ENCODE data around the gene ITLN2.

DNA sequence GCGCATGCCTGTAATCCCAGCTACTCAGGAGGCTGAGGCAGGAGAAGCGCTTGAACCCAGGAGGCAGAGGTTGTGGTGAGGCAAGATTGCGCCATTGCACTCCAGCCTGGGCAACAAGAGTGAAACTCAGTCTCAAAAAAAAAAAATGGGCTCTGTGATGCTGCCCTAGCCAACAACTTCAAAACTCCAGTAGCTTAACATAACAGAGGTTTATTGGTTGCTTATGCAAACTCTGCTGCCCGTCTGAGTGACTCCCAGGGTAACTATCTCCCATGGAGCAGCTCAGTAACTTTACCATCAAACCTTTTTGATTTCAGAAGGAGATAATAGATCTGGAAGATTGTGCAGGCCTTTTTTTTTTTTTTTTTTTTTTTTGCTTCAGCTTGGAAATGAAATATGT is 18.9 kb upstream of the ITLN2 start:
- TF ChIP-seq, protein P1, sequence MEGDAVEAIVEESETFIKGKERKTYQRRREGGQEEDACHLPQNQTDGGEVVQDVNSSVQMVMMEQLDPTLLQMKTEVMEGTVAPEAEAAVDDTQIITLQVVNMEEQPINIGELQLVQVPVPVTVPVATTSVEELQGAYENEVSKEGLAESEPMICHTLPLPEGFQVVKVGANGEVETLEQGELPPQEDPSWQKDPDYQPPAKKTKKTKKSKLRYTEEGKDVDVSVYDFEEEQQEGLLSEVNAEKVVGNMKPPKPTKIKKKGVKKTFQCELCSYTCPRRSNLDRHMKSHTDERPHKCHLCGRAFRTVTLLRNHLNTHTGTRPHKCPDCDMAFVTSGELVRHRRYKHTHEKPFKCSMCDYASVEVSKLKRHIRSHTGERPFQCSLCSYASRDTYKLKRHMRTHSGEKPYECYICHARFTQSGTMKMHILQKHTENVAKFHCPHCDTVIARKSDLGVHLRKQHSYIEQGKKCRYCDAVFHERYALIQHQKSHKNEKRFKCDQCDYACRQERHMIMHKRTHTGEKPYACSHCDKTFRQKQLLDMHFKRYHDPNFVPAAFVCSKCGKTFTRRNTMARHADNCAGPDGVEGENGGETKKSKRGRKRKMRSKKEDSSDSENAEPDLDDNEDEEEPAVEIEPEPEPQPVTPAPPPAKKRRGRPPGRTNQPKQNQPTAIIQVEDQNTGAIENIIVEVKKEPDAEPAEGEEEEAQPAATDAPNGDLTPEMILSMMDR (IDR thresholded peaks at IDR 0.05): no peak
- TF ChIP-seq FOXM1 (IDR thresholded peaks at IDR 0.05; ENCODE audit: low read depth) (no peak), SMC3 (IDR thresholded peaks at IDR 0.05; ENCODE audit: low read depth, low read length) (no peak), POLR2AphosphoS5 (IDR thresholded peaks at IDR 0.05; ENCODE audit: low read depth, low read length) (no peak), MEF2A (IDR thresholded peaks at IDR 0.05; ENCODE audit: borderline replicate concordance, low read depth) (no peak), FOXJ3 (CRISPR knock-in tag; IDR thresholded peaks at IDR 0.05) (no peak), RCOR1 (IDR thresholded peaks at IDR 0.05; ENCODE audit: low read length) (no peak), GABPA (IDR thresholded peaks at IDR 0.05; ENCODE audit: low read depth) (no peak), NRF1 (IDR thresholded peaks at IDR 0.05; ENCODE audit: low read depth, low read length) (no peak), FOSL2 (IDR thresholded peaks at IDR 0.05; ENCODE audit: borderline replicate concordance, low read depth) (no peak), IRF3 (IDR thresholded peaks at IDR 0.05; ENCODE audit: low read depth, low read length) (no peak)
- TF ChIP-seq, protein P2, sequence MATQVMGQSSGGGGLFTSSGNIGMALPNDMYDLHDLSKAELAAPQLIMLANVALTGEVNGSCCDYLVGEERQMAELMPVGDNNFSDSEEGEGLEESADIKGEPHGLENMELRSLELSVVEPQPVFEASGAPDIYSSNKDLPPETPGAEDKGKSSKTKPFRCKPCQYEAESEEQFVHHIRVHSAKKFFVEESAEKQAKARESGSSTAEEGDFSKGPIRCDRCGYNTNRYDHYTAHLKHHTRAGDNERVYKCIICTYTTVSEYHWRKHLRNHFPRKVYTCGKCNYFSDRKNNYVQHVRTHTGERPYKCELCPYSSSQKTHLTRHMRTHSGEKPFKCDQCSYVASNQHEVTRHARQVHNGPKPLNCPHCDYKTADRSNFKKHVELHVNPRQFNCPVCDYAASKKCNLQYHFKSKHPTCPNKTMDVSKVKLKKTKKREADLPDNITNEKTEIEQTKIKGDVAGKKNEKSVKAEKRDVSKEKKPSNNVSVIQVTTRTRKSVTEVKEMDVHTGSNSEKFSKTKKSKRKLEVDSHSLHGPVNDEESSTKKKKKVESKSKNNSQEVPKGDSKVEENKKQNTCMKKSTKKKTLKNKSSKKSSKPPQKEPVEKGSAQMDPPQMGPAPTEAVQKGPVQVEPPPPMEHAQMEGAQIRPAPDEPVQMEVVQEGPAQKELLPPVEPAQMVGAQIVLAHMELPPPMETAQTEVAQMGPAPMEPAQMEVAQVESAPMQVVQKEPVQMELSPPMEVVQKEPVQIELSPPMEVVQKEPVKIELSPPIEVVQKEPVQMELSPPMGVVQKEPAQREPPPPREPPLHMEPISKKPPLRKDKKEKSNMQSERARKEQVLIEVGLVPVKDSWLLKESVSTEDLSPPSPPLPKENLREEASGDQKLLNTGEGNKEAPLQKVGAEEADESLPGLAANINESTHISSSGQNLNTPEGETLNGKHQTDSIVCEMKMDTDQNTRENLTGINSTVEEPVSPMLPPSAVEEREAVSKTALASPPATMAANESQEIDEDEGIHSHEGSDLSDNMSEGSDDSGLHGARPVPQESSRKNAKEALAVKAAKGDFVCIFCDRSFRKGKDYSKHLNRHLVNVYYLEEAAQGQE (IDR thresholded peaks at IDR 0.05; ENCODE audit: low read depth, low read length): no peak
- TF ChIP-seq, protein P3, sequence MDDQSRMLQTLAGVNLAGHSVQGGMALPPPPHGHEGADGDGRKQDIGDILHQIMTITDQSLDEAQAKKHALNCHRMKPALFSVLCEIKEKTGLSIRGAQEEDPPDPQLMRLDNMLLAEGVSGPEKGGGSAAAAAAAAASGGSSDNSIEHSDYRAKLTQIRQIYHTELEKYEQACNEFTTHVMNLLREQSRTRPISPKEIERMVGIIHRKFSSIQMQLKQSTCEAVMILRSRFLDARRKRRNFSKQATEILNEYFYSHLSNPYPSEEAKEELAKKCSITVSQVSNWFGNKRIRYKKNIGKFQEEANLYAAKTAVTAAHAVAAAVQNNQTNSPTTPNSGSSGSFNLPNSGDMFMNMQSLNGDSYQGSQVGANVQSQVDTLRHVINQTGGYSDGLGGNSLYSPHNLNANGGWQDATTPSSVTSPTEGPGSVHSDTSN (IDR thresholded peaks at IDR 0.05): no peak
- TF ChIP-seq, protein P4, sequence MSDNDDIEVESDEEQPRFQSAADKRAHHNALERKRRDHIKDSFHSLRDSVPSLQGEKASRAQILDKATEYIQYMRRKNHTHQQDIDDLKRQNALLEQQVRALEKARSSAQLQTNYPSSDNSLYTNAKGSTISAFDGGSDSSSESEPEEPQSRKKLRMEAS (IDR thresholded peaks at IDR 0.05; ENCODE audit: low read depth): no peak
